Esophagus squamous epithelium (tissue), 5 donors: Measurements from ENCODE around the gene NPAS2. TPM values are rescaled to one million over a fixed set of nuclear protein-coding genes. Genes with fewer than 3 reads are reported as not detected.

Experiments
- DNase-seq: peaks from one replicate; lab custom pipeline; 2025; lab: John Stamatoyannopoulos, UW
- H3K27ac ChIP-seq, 4 donors: fragments of 200-600 bp; sonication (generic); one replicate each; pipeline ENCODE4 v1.5.1; 2016 to 2019; ENCODE audit warnings: mild to moderate bottlenecking in 1 of 4
- H3K27me3 ChIP-seq, 4 donors: fragments of 200-600 bp; sonication (generic); 1 replicate in 3 of 4; 2 replicates in 1 of 4; pipeline versions ENCODE4 v1.5.1 to v1.6.0; 2017 to 2021; ENCODE audit warnings: antibody characterized with exemption in 1 of 4
- H3K36me3 ChIP-seq, 3 donors: fragments of 200-600 bp; sonication (generic); one replicate each; pipeline ENCODE4 v1.5.1; 2016 to 2019
- H3K4me1 ChIP-seq, 3 donors: fragments of 200-600 bp; sonication (generic); one replicate each; pipeline ENCODE4 v1.5.1; 2017 to 2019
- H3K4me3 ChIP-seq, 4 donors: fragments of 200-600 bp; sonication (generic); 1 replicate in 3 of 4; 2 replicates in 1 of 4; pipeline ENCODE4 v1.5.1; 2016 to 2019; ENCODE audit warnings: mild to moderate bottlenecking in 2 of 4, moderate library complexity in 1 of 4
- H3K9me3 ChIP-seq, 3 donors: fragments of 200-600 bp; sonication (generic); one replicate each; pipeline ENCODE4 v1.5.1; 2016 to 2019
- CTCF ChIP-seq, 6 experiments: fragments of 450-650 bp in 4 of 6; fragments of 200-600 bp in 2 of 6; sonication (generic) in 2 of 6; IDR thresholded peaks; one replicate each; pipeline ENCODE4 v1.5.1; 2016 to 2019; ENCODE audit warnings: antibody characterized with exemption in 6 of 6, mild to moderate bottlenecking in 4 of 6, moderate library complexity in 4 of 6
- POLR2A ChIP-seq, 4 donors: fragments of 450-650 bp; IDR thresholded peaks; one replicate each; pipeline ENCODE4 v1.6.1; 2017; ENCODE audit warnings: antibody characterized with exemption in 4 of 4, mild to moderate bottlenecking in 4 of 4, moderate library complexity in 3 of 4
- WGBS, 2 donors: methylation state at CpG; one replicate each; pipeline ENCODE4 v1.1.5; 2018; 5-methylcytosine and 5-hydroxymethylcytosine counted together
- intact Hi-C: fragments of 100-400 bp; cut with DNase I; formaldehyde crosslinking; loops from one replicate; pipeline ENCODE4 v1.15.0; 2022
- total RNA-seq, 4 donors: library from RNA; depleted of rRNA; stranded (reverse); fragments of >200 nt; gene quantifications; one replicate each; pipeline ENCODE4 v1.1.0, GENCODE V29; 2016
- donor health status: DM: yes; HTN: yes; CAD: no.

Gene NPAS2
- total RNA-seq, 4 donors from 2014 or later: 29.1 to 64.2 (median 39.1) TPM

GRCh38 chr2:100983201-100983600 lies 163.3 kb downstream of the NPAS2 start:
- Histone ChIP-seq H3K36me3 (peaks cover 0 to 89% (median 0%) of the 10 kb centered on the region in 3 donors), H3K4me3 (no peak overlapping the region), H3K27me3 (no peaks in the 10 kb centered on the region), H3K4me1 (no peaks in the 10 kb centered on the region), H3K27ac (peak overlapping the region in 1 of 4 donors; percentile 11), H3K9me3 (no peaks in the 10 kb centered on the region)
- intact Hi-C loops: no loop called here
- WGBS, 2 donors: 83 to 100% methylated on average over 1 to 3 of the region's 12 CpGs
- TF ChIP-seq CTCF (IDR thresholded peaks at IDR 0.05) (no peak), POLR2A (IDR thresholded peaks at IDR 0.05) (no peak)
- DNase-seq: no peak

- DNase-seq: no peak
- H3K27me3 ChIP-seq: no peaks in the 10 kb centered on the region
- no peaks in the 10 kb centered on the region for H3K4me1 ChIP-seq
- intact Hi-C loops: no loop called here
- 72 to 80% methylated on average over 11 of the region's 11 CpGs for WGBS, 2 donors
- H3K9me3 ChIP-seq: no peaks in the 10 kb centered on the region
- peaks cover 0 to 89% (median 0%) of the 10 kb centered on the region in 3 donors for H3K36me3 ChIP-seq
- no peak overlapping the region for H3K4me3 ChIP-seq
- H3K27ac ChIP-seq: peak overlapping the region in 1 of 4 donors; percentile 11
- TF ChIP-seq POLR2A (IDR thresholded peaks at IDR 0.05) (no peak), CTCF (IDR thresholded peaks at IDR 0.05) (no peak)
Measured at GRCh38 chr2:100983684-100984310, 163.9 kb downstream of the NPAS2 start.

- peak; percentile 8 for DNase-seq
- Histone ChIP-seq H3K27ac (no peak overlapping the region), H3K27me3 (no peaks in the 10 kb centered on the region), H3K4me1 (no peaks in the 10 kb centered on the region), H3K4me3 (no peak overlapping the region), H3K36me3 (peaks cover 0 to 88% (median 0%) of the 10 kb centered on the region in 3 donors), H3K9me3 (no peaks in the 10 kb centered on the region)
- TF ChIP-seq POLR2A (IDR thresholded peaks at IDR 0.05): no peak
- TF ChIP-seq CTCF (IDR thresholded peaks at IDR 0.05): peak; percentile 84 to 91 (median 88)
- intact Hi-C loops: loop anchor here (5.0 kb wide), 1 partner anchor 253 kb away; no protein-coding TSS in a partner anchor
- WGBS, 2 donors: 29 to 30% methylated on average over 7 of the region's 7 CpGs
Measured at GRCh38 chr2:100984892-100985307, 165.0 kb downstream of the NPAS2 start.

GRCh38 chr2:100986157-100986556 lies 166.2 kb downstream of the NPAS2 start:
- no peak for DNase-seq

More at GRCh38 chr2:100986157-100986556, 166.2 kb downstream of the NPAS2 start:
- Histone ChIP-seq H3K27ac (no peak overlapping the region), H3K36me3 (peaks cover 0 to 89% (median 0%) of the 10 kb centered on the region in 3 donors), H3K9me3 (no peaks in the 10 kb centered on the region), H3K27me3 (no peaks in the 10 kb centered on the region), H3K4me1 (no peaks in the 10 kb centered on the region), H3K4me3 (no peak overlapping the region)
- intact Hi-C loops: loop anchor here (5.0 kb wide), 1 partner anchor 254 kb away; no protein-coding TSS in a partner anchor
- TF ChIP-seq POLR2A (IDR thresholded peaks at IDR 0.05): no peak
- TF ChIP-seq CTCF (IDR thresholded peaks at IDR 0.05): no peak
- WGBS, 2 donors: 79 to 91% methylated on average over 11 of the region's 11 CpGs
